GM12872 (cell line): ENCODE results near the gene RAMP1.

Experiments used
- CTCF ChIP-seq: IDR thresholded peaks from 3 replicates; pipeline ENCODE4 v1.5.1; 2011; ENCODE audit warnings: low read depth, mild to moderate bottlenecking, low read length, moderate library complexity; ENCODE audit not compliant: insufficient read depth

The RAMP1 gene

GRCh38 chr2:237859533-237860272 lies at the start of gene RAMP1:
TSS of gene RAMP1 (plus strand) at chr2:237859623. CDS start at chr2:237859676, 53 bp downstream.
- no peak for TF ChIP-seq CTCF

- no peak for TF ChIP-seq CTCF
Measured at GRCh38 chr2:237815637-237816036, 43.8 kb upstream of the RAMP1 start.

GRCh38 chr2:237816531-237816930 lies 42.9 kb upstream of the RAMP1 start:
- no peak for TF ChIP-seq CTCF

GRCh38 chr2:237818066-237818473 lies 41.4 kb upstream of the RAMP1 start:
- no peak for TF ChIP-seq CTCF

- TF ChIP-seq CTCF: no peak
Measured at GRCh38 chr2:237819231-237819630, 40.2 kb upstream of the RAMP1 start.

GRCh38 chr2:237820421-237820820 lies 39.0 kb upstream of the RAMP1 start:
- TF ChIP-seq CTCF: no peak

- no peak for TF ChIP-seq CTCF
Measured at GRCh38 chr2:237823544-237823943, 35.9 kb upstream of the RAMP1 start.
